Trophoblast cell (in vitro differentiated cells and primary cell): ENCODE results near the gene HOXA1.
A peak's percentile ranks its signal among the peaks of the same experiment; 100 is the strongest.

Experiments
- DNase-seq, 2 donors: peaks; one replicate each; pipeline ENCODE4 v3.0.0-alpha.2; 2016
- H2AFZ ChIP-seq: 2 replicates; pipeline ENCODE4 v1.6.1; 2013; ENCODE audit warnings: low read length, moderate library complexity, mild to moderate bottlenecking; ENCODE audit not compliant: insufficient read depth, poor library complexity
- H2AK5ac ChIP-seq: 2 replicates; pipeline ENCODE4 v1.6.1; 2013; ENCODE audit warnings: mild to moderate bottlenecking, low read length
- H2BK120ac ChIP-seq: 2 replicates; pipeline ENCODE4 v1.6.1; 2013; ENCODE audit warnings: low read length, mild to moderate bottlenecking, moderate library complexity; ENCODE audit not compliant: insufficient read depth, poor library complexity
- H2BK12ac ChIP-seq: 2 replicates; pipeline ENCODE4 v1.6.1; 2013; ENCODE audit warnings: mild to moderate bottlenecking, low read length, moderate library complexity
- H2BK5ac ChIP-seq: 2 replicates; pipeline ENCODE4 v1.6.1; 2013; ENCODE audit warnings: low read length, low read depth, moderate library complexity, mild to moderate bottlenecking; ENCODE audit not compliant: poor library complexity
- H3K14ac ChIP-seq: 2 replicates; pipeline ENCODE4 v1.6.1; 2013; ENCODE audit warnings: mild to moderate bottlenecking, low read length
- H3K18ac ChIP-seq: 2 replicates; pipeline ENCODE4 v1.6.1; 2013; ENCODE audit warnings: mild to moderate bottlenecking, low read length
- H3K23ac ChIP-seq: 2 replicates; pipeline ENCODE4 v1.6.1; 2013; ENCODE audit warnings: low read length
- H3K27ac ChIP-seq: 2 replicates; pipeline ENCODE4 v1.5.1; 2013; ENCODE audit warnings: low read depth, mild to moderate bottlenecking, inconsistent platforms, low read length, moderate library complexity
- H3K27me3 ChIP-seq: 2 replicates; pipeline ENCODE4 v1.6.1; 2013; ENCODE audit warnings: inconsistent platforms, mild to moderate bottlenecking, low read length, moderate library complexity; ENCODE audit not compliant: insufficient read depth
- H3K36me3 ChIP-seq, 2 experiments: 1 replicate in 1 of 2; 2 replicates in 1 of 2; pipeline ENCODE4 v1.6.1; 2013; ENCODE audit warnings: low read length in 2 of 2, mild to moderate bottlenecking in 2 of 2, moderate library complexity in 1 of 2; ENCODE audit not compliant: insufficient read depth in 2 of 2, control insufficient read depth in 1 of 2
- H3K4ac ChIP-seq: 2 replicates; pipeline ENCODE4 v1.6.1; 2013; ENCODE audit warnings: low read depth, mild to moderate bottlenecking, low read length, moderate library complexity
- H3K4me1 ChIP-seq, 2 experiments: 1 replicate in 1 of 2; 2 replicates in 1 of 2; pipeline ENCODE4 v1.6.1; 2013; ENCODE audit warnings: low read length in 2 of 2, mild to moderate bottlenecking in 2 of 2, moderate library complexity in 1 of 2; ENCODE audit not compliant: insufficient read depth in 2 of 2, control insufficient read depth in 1 of 2
- H3K4me2 ChIP-seq: 2 replicates; pipeline ENCODE4 v1.6.1; 2013; ENCODE audit warnings: inconsistent platforms, mild to moderate bottlenecking, low read length, moderate library complexity
- H3K4me3 ChIP-seq: 2 replicates; pipeline ENCODE4 v1.5.1; 2013; ENCODE audit warnings: mild to moderate bottlenecking, low read depth, low read length, inconsistent platforms
- H3K79me1 ChIP-seq: one replicate; pipeline ENCODE4 v1.6.1; 2013; ENCODE audit warnings: low read length
- H3K79me2 ChIP-seq: 2 replicates; pipeline ENCODE4 v1.6.1; 2013; ENCODE audit warnings: low read length, mild to moderate bottlenecking; ENCODE audit not compliant: control insufficient read depth, insufficient read depth, poor library complexity
- H3K9ac ChIP-seq: 2 replicates; pipeline ENCODE4 v1.6.1; 2013; ENCODE audit warnings: mild to moderate bottlenecking, low read length
- H3K9me3 ChIP-seq: 2 replicates; pipeline ENCODE4 v1.6.1; 2013; ENCODE audit warnings: low read depth, mild to moderate bottlenecking, control low read depth, inconsistent platforms, low read length; ENCODE audit not compliant: insufficient read depth
- H4K12ac ChIP-seq: 2 replicates; pipeline ENCODE4 v1.6.1; 2013; ENCODE audit warnings: low read depth, mild to moderate bottlenecking, low read length, moderate library complexity
- H4K8ac ChIP-seq: 2 replicates; pipeline ENCODE4 v1.6.1; 2013; ENCODE audit warnings: low read depth, mild to moderate bottlenecking, low read length, moderate library complexity
- H4K91ac ChIP-seq: one replicate; pipeline ENCODE4 v1.6.1; 2013; ENCODE audit warnings: low read depth, mild to moderate bottlenecking, low read length, moderate library complexity
- WGBS: extraction: QIAGEN DNeasy Blood & Tissue Kit; methylation state at CpG from one replicate; pipeline ENCODE4 v1.1.7; 2013; ENCODE audit warnings: missing lambda C conversion rate; ENCODE audit not compliant: insufficient read length, insufficient coverage; ENCODE audit errors: extremely low coverage; 5-methylcytosine and 5-hydroxymethylcytosine counted together

Gene HOXA1

DNA sequence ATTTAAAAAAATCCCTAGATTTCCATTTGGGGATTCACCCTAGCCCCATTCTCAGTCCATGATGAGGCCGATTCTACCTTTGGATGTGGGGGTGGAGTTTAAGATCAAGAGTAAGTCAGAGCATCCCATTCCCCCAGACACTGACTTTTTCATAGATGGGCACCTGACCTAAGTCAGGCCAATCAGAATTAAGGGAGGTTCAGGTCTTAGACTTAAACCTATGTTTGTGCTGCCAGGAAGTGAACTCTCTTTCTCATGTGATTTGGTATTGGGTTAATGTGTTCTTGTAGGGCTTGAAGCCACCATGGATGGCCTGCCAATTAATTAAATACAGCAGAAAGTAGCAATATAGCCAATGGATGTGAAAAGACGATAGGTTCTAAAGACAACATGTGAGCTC is 30.1 kb downstream of the HOXA1 start:
- Histone ChIP-seq H3K23ac (no peak overlapping the region), H2BK5ac (no peak overlapping the region), H3K9ac (no peak overlapping the region), H3K4me1 (no peaks in the 10 kb centered on the region), H4K91ac (no peak overlapping the region), H3K27ac (no peak overlapping the region), H4K8ac (no peak overlapping the region), H3K4ac (no peak overlapping the region), H2AFZ (no peak overlapping the region), H2AK5ac (no peak overlapping the region), H3K79me1 (no peaks in the 10 kb centered on the region), H3K79me2 (no peaks in the 10 kb centered on the region), H3K4me2 (no peak overlapping the region), H3K27me3 (no peaks in the 10 kb centered on the region), H3K14ac (no peak overlapping the region), H3K4me3 (no peak overlapping the region), H2BK12ac (no peak overlapping the region), H2BK120ac (no peak overlapping the region), H3K18ac (no peak overlapping the region), H4K12ac (no peak overlapping the region), H3K36me3 (no peaks in the 10 kb centered on the region), H3K9me3 (no peaks in the 10 kb centered on the region)
- WGBS = no CpG with 5 or more reads among the region's 2 CpGs
- no peak for DNase-seq

DNA sequence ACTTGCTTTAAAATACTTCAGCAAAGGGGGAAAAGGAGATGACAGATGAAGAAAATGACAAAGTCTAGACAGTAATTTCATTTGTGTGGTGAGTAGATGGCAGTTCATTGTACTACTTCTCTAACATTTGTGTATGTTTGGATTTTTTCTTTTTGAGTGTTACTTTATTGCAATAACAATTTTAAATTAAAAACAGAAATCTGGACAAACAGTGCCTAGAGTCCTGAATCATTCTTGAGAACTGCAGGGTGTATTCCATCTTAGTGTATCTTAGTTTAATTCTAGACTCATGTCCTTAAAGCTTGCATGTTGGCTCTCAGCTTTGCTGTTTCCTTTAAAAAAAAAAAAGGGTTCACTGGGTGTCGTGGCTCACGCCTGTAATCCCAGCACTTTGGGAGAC is 31.1 kb downstream of the HOXA1 start:
- H4K12ac ChIP-seq = no peak overlapping the region
- WGBS = no CpG with 5 or more reads among the region's 2 CpGs

GRCh38 chr7:27064159-27064558 is 31.6 kb downstream of the HOXA1 start:
- no peak overlapping the region for H2AK5ac ChIP-seq
- no peaks in the 10 kb centered on the region for H3K27me3 ChIP-seq
- H3K18ac ChIP-seq = no peak overlapping the region
- no peaks in the 10 kb centered on the region for H3K4me1 ChIP-seq
- H2AFZ ChIP-seq = no peak overlapping the region
- H2BK120ac ChIP-seq = no peak overlapping the region
- whole genome bisulfite sequencing = no CpG with 5 or more reads among the region's 2 CpGs
- H3K14ac ChIP-seq = no peak overlapping the region
- H3K36me3 ChIP-seq = no peaks in the 10 kb centered on the region
- H3K4me2 ChIP-seq = no peak overlapping the region
- no peak overlapping the region for H3K4me3 ChIP-seq
- no peak overlapping the region for H4K12ac ChIP-seq
- no peaks in the 10 kb centered on the region for H3K9me3 ChIP-seq
- no peak for DNase-seq
- no peak overlapping the region for H3K4ac ChIP-seq
- no peaks in the 10 kb centered on the region for H3K79me2 ChIP-seq
- H4K8ac ChIP-seq = no peak overlapping the region
- H3K9ac ChIP-seq = no peak overlapping the region
- no peak overlapping the region for H2BK5ac ChIP-seq
- H2BK12ac ChIP-seq = no peak overlapping the region
- H3K27ac ChIP-seq = no peak overlapping the region
- no peaks in the 10 kb centered on the region for H3K79me1 ChIP-seq
- no peak overlapping the region for H4K91ac ChIP-seq
- H3K23ac ChIP-seq = no peak overlapping the region

More for the DNA sequence above, 31.1 kb downstream of the HOXA1 start:
- no peak overlapping the region for H2AK5ac ChIP-seq
- H3K18ac ChIP-seq = no peak overlapping the region
- no peaks in the 10 kb centered on the region for H3K79me2 ChIP-seq
- no peak overlapping the region for H3K14ac ChIP-seq
- H2BK120ac ChIP-seq = no peak overlapping the region
- H3K9me3 ChIP-seq = no peaks in the 10 kb centered on the region
- H3K27ac ChIP-seq = no peak overlapping the region
- H3K4me2 ChIP-seq = no peak overlapping the region
- H3K27me3 ChIP-seq = no peaks in the 10 kb centered on the region
- H2BK12ac ChIP-seq = no peak overlapping the region
- H2AFZ ChIP-seq = no peak overlapping the region
- no peak overlapping the region for H3K4ac ChIP-seq
- H3K79me1 ChIP-seq = no peaks in the 10 kb centered on the region
- no peak overlapping the region for H3K23ac ChIP-seq
- no peaks in the 10 kb centered on the region for H3K36me3 ChIP-seq
- H2BK5ac ChIP-seq = no peak overlapping the region
- H4K91ac ChIP-seq = no peak overlapping the region
- H4K8ac ChIP-seq = no peak overlapping the region
- no peaks in the 10 kb centered on the region for H3K4me1 ChIP-seq
- H3K9ac ChIP-seq = no peak overlapping the region
- H3K4me3 ChIP-seq = no peak overlapping the region
- DNase-seq = no peak

- H3K14ac ChIP-seq = no peak overlapping the region
- H3K79me1 ChIP-seq = no peaks in the 10 kb centered on the region
- no peak overlapping the region for H3K27ac ChIP-seq
- no peak overlapping the region for H3K18ac ChIP-seq
- no peak overlapping the region for H2AFZ ChIP-seq
- H3K36me3 ChIP-seq = no peaks in the 10 kb centered on the region
- H2AK5ac ChIP-seq = no peak overlapping the region
- H4K91ac ChIP-seq = no peak overlapping the region
- WGBS = no CpG with 5 or more reads among the region's 4 CpGs
- H2BK120ac ChIP-seq = no peak overlapping the region
- peak in 1 of 2 donors; percentile 55 for DNase-seq
- no peak overlapping the region for H3K4me3 ChIP-seq
- no peaks in the 10 kb centered on the region for H3K9me3 ChIP-seq
- H3K4me2 ChIP-seq = no peak overlapping the region
- no peak overlapping the region for H3K9ac ChIP-seq
- no peaks in the 10 kb centered on the region for H3K79me2 ChIP-seq
- no peak overlapping the region for H4K12ac ChIP-seq
- no peaks in the 10 kb centered on the region for H3K4me1 ChIP-seq
- H3K27me3 ChIP-seq = no peaks in the 10 kb centered on the region
- H2BK12ac ChIP-seq = no peak overlapping the region
- H3K4ac ChIP-seq = no peak overlapping the region
- no peak overlapping the region for H4K8ac ChIP-seq
- H2BK5ac ChIP-seq = no peak overlapping the region
- H3K23ac ChIP-seq = no peak overlapping the region
These were observed 32.9 kb downstream of the HOXA1 start for GRCh38 chr7:27062946-27063345.
